ENCODE measurements around the gene STK38.

DNA sequence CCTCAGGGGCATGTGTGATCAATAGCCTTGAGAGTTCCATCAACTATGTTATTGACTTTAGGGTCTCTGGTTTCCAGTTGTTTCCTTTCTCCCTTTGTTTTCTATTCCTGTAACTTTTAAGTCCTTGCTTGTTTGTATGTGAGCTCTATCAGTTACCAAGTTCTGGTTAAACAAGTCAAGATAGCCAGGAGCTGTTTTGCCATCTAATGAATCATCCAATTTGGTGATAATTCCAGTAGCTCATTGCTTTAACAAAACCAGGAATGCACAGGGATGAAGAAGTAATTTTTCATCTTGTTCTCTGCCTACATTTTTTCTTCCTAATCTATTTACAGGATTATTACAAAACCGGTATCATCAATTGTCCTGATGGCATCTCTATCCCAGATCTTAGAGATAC is 68.0 kb downstream of the STK38 start:
- TF ChIP-seq TCF3 (CRISPR knock-in tag; IDR thresholded peaks at IDR 0.05) = no peak
- no peak for TF ChIP-seq BRF1 (IDR thresholded peaks at IDR 0.05; ENCODE audit: borderline replicate concordance, extremely low read depth, insufficient read length)
- TF ChIP-seq, protein P1, sequence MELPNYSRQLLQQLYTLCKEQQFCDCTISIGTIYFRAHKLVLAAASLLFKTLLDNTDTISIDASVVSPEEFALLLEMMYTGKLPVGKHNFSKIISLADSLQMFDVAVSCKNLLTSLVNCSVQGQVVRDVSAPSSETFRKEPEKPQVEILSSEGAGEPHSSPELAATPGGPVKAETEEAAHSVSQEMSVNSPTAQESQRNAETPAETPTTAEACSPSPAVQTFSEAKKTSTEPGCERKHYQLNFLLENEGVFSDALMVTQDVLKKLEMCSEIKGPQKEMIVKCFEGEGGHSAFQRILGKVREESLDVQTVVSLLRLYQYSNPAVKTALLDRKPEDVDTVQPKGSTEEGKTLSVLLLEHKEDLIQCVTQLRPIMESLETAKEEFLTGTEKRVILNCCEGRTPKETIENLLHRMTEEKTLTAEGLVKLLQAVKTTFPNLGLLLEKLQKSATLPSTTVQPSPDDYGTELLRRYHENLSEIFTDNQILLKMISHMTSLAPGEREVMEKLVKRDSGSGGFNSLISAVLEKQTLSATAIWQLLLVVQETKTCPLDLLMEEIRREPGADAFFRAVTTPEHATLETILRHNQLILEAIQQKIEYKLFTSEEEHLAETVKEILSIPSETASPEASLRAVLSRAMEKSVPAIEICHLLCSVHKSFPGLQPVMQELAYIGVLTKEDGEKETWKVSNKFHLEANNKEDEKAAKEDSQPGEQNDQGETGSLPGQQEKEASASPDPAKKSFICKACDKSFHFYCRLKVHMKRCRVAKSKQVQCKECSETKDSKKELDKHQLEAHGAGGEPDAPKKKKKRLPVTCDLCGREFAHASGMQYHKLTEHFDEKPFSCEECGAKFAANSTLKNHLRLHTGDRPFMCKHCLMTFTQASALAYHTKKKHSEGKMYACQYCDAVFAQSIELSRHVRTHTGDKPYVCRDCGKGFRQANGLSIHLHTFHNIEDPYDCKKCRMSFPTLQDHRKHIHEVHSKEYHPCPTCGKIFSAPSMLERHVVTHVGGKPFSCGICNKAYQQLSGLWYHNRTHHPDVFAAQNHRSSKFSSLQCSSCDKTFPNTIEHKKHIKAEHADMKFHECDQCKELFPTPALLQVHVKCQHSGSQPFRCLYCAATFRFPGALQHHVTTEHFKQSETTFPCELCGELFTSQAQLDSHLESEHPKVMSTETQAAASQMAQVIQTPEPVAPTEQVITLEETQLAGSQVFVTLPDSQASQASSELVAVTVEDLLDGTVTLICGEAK (IDR thresholded peaks at IDR 0.05) = no peak
- TF ChIP-seq, protein P1 (CRISPR knock-in tag; IDR thresholded peaks at IDR 0.05) = no peak
- TF ChIP-seq SIN3A (IDR thresholded peaks at IDR 0.05; ENCODE audit: borderline replicate concordance in 2 of 2, control insufficient read depth in 1 of 2, low read depth in 2 of 2, low read length in 2 of 2) = no peak
- TF ChIP-seq, protein P2, sequence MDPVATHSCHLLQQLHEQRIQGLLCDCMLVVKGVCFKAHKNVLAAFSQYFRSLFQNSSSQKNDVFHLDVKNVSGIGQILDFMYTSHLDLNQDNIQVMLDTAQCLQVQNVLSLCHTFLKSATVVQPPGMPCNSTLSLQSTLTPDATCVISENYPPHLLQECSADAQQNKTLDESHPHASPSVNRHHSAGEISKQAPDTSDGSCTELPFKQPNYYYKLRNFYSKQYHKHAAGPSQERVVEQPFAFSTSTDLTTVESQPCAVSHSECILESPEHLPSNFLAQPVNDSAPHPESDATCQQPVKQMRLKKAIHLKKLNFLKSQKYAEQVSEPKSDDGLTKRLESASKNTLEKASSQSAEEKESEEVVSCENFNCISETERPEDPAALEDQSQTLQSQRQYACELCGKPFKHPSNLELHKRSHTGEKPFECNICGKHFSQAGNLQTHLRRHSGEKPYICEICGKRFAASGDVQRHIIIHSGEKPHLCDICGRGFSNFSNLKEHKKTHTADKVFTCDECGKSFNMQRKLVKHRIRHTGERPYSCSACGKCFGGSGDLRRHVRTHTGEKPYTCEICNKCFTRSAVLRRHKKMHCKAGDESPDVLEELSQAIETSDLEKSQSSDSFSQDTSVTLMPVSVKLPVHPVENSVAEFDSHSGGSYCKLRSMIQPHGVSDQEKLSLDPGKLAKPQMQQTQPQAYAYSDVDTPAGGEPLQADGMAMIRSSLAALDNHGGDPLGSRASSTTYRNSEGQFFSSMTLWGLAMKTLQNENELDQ (CRISPR knock-in tag; IDR thresholded peaks at IDR 0.05; ENCODE audit: borderline replicate concordance) = no peak
- no peak for TF ChIP-seq RFX5 (IDR thresholded peaks at IDR 0.05; ENCODE audit: low read depth, low read length)
- TF ChIP-seq, protein P3, sequence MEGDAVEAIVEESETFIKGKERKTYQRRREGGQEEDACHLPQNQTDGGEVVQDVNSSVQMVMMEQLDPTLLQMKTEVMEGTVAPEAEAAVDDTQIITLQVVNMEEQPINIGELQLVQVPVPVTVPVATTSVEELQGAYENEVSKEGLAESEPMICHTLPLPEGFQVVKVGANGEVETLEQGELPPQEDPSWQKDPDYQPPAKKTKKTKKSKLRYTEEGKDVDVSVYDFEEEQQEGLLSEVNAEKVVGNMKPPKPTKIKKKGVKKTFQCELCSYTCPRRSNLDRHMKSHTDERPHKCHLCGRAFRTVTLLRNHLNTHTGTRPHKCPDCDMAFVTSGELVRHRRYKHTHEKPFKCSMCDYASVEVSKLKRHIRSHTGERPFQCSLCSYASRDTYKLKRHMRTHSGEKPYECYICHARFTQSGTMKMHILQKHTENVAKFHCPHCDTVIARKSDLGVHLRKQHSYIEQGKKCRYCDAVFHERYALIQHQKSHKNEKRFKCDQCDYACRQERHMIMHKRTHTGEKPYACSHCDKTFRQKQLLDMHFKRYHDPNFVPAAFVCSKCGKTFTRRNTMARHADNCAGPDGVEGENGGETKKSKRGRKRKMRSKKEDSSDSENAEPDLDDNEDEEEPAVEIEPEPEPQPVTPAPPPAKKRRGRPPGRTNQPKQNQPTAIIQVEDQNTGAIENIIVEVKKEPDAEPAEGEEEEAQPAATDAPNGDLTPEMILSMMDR (IDR thresholded peaks at IDR 0.05 in 2 of 3, conservative IDR thresholded peaks at IDR 0.05 in 1 of 3; ENCODE audit: insufficient read depth in 2 of 3, low read depth in 1 of 3, low read length in 3 of 3) = no peak
- no peak for TF ChIP-seq SREBF1 (IDR thresholded peaks at IDR 0.05; ENCODE audit: borderline replicate concordance, low read depth, low read length)
- TF ChIP-seq, protein P4, sequence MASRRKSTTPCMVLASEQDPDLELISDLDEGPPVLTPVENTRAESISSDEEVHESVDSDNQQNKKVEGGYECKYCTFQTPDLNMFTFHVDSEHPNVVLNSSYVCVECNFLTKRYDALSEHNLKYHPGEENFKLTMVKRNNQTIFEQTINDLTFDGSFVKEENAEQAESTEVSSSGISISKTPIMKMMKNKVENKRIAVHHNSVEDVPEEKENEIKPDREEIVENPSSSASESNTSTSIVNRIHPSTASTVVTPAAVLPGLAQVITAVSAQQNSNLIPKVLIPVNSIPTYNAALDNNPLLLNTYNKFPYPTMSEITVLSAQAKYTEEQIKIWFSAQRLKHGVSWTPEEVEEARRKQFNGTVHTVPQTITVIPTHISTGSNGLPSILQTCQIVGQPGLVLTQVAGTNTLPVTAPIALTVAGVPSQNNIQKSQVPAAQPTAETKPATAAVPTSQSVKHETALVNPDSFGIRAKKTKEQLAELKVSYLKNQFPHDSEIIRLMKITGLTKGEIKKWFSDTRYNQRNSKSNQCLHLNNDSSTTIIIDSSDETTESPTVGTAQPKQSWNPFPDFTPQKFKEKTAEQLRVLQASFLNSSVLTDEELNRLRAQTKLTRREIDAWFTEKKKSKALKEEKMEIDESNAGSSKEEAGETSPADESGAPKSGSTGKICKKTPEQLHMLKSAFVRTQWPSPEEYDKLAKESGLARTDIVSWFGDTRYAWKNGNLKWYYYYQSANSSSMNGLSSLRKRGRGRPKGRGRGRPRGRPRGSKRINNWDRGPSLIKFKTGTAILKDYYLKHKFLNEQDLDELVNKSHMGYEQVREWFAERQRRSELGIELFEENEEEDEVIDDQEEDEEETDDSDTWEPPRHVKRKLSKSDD (conservative IDR thresholded peaks at IDR 0.05; ENCODE audit: low read length) = no peak
- TF ChIP-seq FOXP1 (CRISPR knock-in tag; IDR thresholded peaks at IDR 0.05) = no peak
- no peak for TF ChIP-seq ZNF324 (CRISPR knock-in tag; IDR thresholded peaks at IDR 0.05)
- no peak for TF ChIP-seq MYC (IDR thresholded peaks at IDR 0.05; ENCODE audit: low read depth, low read length)
- no peak for TF ChIP-seq MYC (CRISPR knock-in tag; IDR thresholded peaks at IDR 0.05; ENCODE audit: borderline replicate concordance, low read depth)

Measured in K562 (cell line).